Thoracic aorta (tissue), 2 donors: ENCODE results near the gene ARHGAP8. TPM values are rescaled to one million over a fixed set of nuclear protein-coding genes. Genes with fewer than 3 reads are reported as not detected.
"Not testable (repeated sequence)": the region's sequence is repeated elsewhere in the genome, so short reads cannot be mapped to it uniquely, and the experiment has no call there.

Experiments
- ATAC-seq: fragments of 150-250 bp; one replicate; pipeline ENCODE4 v1.8.0; 2017; ENCODE audit warnings: low read depth; ENCODE audit not compliant: insufficient number of reproducible peaks, low FRiP score
- DNase-seq: peaks from one replicate; pipeline ENCODE4 v3.0.0-alpha.2; 2020; ENCODE audit warnings: low spot score
- H3K27ac ChIP-seq, 2 donors: fragments of 200-600 bp; sonication (generic); 1 replicate in 1 of 2; 2 replicates in 1 of 2; pipeline ENCODE4 v1.5.1; 2016; ENCODE audit warnings: mild to moderate bottlenecking in 2 of 2, moderate library complexity in 2 of 2
- H3K27me3 ChIP-seq: fragments of 200-600 bp; sonication (generic); replicated peaks from 2 replicates; pipeline ENCODE4 v1.6.0; 2016; ENCODE audit warnings: mild to moderate bottlenecking; ENCODE audit not compliant: insufficient read depth
- H3K36me3 ChIP-seq: fragments of 200-600 bp; sonication (generic); one replicate; pipeline ENCODE4 v1.5.1; 2016
- H3K4me1 ChIP-seq, 2 donors: fragments of 200-600 bp; sonication (generic); 1 replicate in 1 of 2; 2 replicates in 1 of 2; pipeline versions ENCODE4 v1.5.1 to v1.6.0; 2016; ENCODE audit warnings: low read depth in 2 of 2, mild to moderate bottlenecking in 1 of 2; ENCODE audit not compliant: control insufficient read depth in 1 of 2
- H3K4me3 ChIP-seq: fragments of 200-600 bp; sonication (generic); 2 replicates; pipeline ENCODE4 v1.5.1; 2016; ENCODE audit warnings: mild to moderate bottlenecking
- H3K9me3 ChIP-seq: fragments of 200-600 bp; sonication (generic); 2 replicates; pipeline ENCODE4 v1.5.1; 2016
- CTCF ChIP-seq: fragments of 200-600 bp; sonication (generic); IDR thresholded peaks from one replicate; pipeline ENCODE4 v1.5.1; 2019; ENCODE audit warnings: antibody characterized with exemption
- total RNA-seq, 2 donors: library from RNA; depleted of rRNA; stranded (reverse); fragments of >200 nt; gene quantifications; one replicate each; pipeline versions ENCODE4 v1.1.0 to v1.2.3, GENCODE V29; 2016

The ARHGAP8 gene
- total RNA-seq, 2 donors from 2014 or later: 1.2 to 4.0 TPM

- Histone ChIP-seq H3K4me1 (no peaks in the 10 kb centered on the region), H3K27me3 (no peaks in the 10 kb centered on the region), H3K27ac (no peak overlapping the region), H3K36me3 (no peaks in the 10 kb centered on the region), H3K4me3 (no peak overlapping the region), H3K9me3 (peaks cover 16% of the 10 kb centered on the region)
- ATAC-seq (no peak), DNase-seq (no peak)
- TF ChIP-seq CTCF: no peak
Measured at GRCh38 chr22:44898236-44898635, 145.9 kb downstream of the ARHGAP8 start.

- H3K36me3 ChIP-seq: no peaks in the 10 kb centered on the region
Measured at GRCh38 chr22:44901301-44901700, 148.9 kb downstream of the ARHGAP8 start.

GRCh38 chr22:44903164-44903563, 150.8 kb downstream of the ARHGAP8 start:
- not testable (repeated sequence) for H3K36me3 ChIP-seq, H3K4me3 ChIP-seq, DNase-seq, H3K27me3 ChIP-seq, H3K27ac ChIP-seq, H3K4me1 ChIP-seq, ATAC-seq
- peaks cover 16% of the 10 kb centered on the region for H3K9me3 ChIP-seq

More at GRCh38 chr22:44901301-44901700, 148.9 kb downstream of the ARHGAP8 start:
- Histone ChIP-seq H3K4me3 (no peak overlapping the region), H3K9me3 (peaks cover 16% of the 10 kb centered on the region), H3K4me1 (no peaks in the 10 kb centered on the region), H3K27ac (no peak overlapping the region), H3K27me3 (no peaks in the 10 kb centered on the region)
- ATAC-seq (no peak), DNase-seq (no peak)
- no peak for TF ChIP-seq CTCF

GRCh38 chr22:44904492-44905152, 152.2 kb downstream of the ARHGAP8 start:
- H3K9me3 ChIP-seq: peaks cover 16% of the 10 kb centered on the region
- not testable (repeated sequence) for H3K4me3 ChIP-seq, H3K27me3 ChIP-seq, ATAC-seq, H3K4me1 ChIP-seq, H3K27ac ChIP-seq, DNase-seq, H3K36me3 ChIP-seq

GRCh38 chr22:44906248-44906936, 154.0 kb downstream of the ARHGAP8 start:
- no peaks in the 10 kb centered on the region for H3K36me3 ChIP-seq
- no peaks in the 10 kb centered on the region for H3K27me3 ChIP-seq
- no peak overlapping the region for H3K4me3 ChIP-seq
- no peaks in the 10 kb centered on the region for H3K4me1 ChIP-seq
- TF ChIP-seq CTCF: no peak
- no peak for DNase-seq
- H3K9me3 ChIP-seq: peaks cover 7% of the 10 kb centered on the region
- H3K27ac ChIP-seq: no peak overlapping the region
- no peak for ATAC-seq

- ATAC-seq (no peak), DNase-seq (no peak)
- Histone ChIP-seq H3K27ac (no peak overlapping the region), H3K4me3 (no peak overlapping the region), H3K9me3 (no peaks in the 10 kb centered on the region), H3K4me1 (no peaks in the 10 kb centered on the region), H3K27me3 (no peaks in the 10 kb centered on the region), H3K36me3 (no peaks in the 10 kb centered on the region)
- no peak for TF ChIP-seq CTCF
Measured at GRCh38 chr22:44906999-44907644, 154.7 kb downstream of the ARHGAP8 start.
